CD4-positive, alpha-beta T cell treated with Interleukin-12 subunit alpha and Interleukin-12 subunit beta, for 1 hour (primary cell): ENCODE results near the gene SHC3.

Source experiments
- DNase-seq: peaks from one replicate; pipeline ENCODE4 v3.0.0-alpha.2; 2020

SHC3 gene

GRCh38 chr9:88996046-88996920 lies 182.3 kb downstream of the SHC3 start:
- DNase-seq, result no peak

- no peak for DNase-seq
Measured at GRCh38 chr9:88995627-88996026, 183.0 kb downstream of the SHC3 start.

GRCh38 chr9:88995200-88995577 lies 183.4 kb downstream of the SHC3 start:
- DNase-seq, result no peak

GRCh38 chr9:88994469-88995199 lies 184.0 kb downstream of the SHC3 start:
- no peak for DNase-seq

GRCh38 chr9:88993871-88994460 lies 184.7 kb downstream of the SHC3 start:
- DNase-seq, result no peak

GRCh38 chr9:88993327-88993726 lies 185.3 kb downstream of the SHC3 start:
- DNase-seq, result no peak

- no peak for DNase-seq
Measured at GRCh38 chr9:88992556-88992955, 186.1 kb downstream of the SHC3 start.

- DNase-seq, result no peak
Measured at GRCh38 chr9:88991066-88992034, 187.3 kb downstream of the SHC3 start, which contains the start of gene S1PR3. Gene S1PR3 (plus strand): TSS chr9:88991468. CDS start chr9:89001201, 9,733 bp downstream.

GRCh38 chr9:88990729-88991065 lies 187.9 kb downstream of the SHC3 start:
- no peak for DNase-seq

GRCh38 chr9:88990041-88990728 lies 188.4 kb downstream of the SHC3 start:
- no peak for DNase-seq

GRCh38 chr9:88988796-88989641 lies 189.6 kb downstream of the SHC3 start:
- DNase-seq, result peak; percentile 13

GRCh38 chr9:88987661-88988060 lies 191.0 kb downstream of the SHC3 start:
- no peak for DNase-seq

- no peak for DNase-seq
Measured at GRCh38 chr9:88986776-88987175, 191.8 kb downstream of the SHC3 start.

GRCh38 chr9:88985616-88986015 lies 193.0 kb downstream of the SHC3 start:
- DNase-seq, result no peak

GRCh38 chr9:88984543-88984883 lies 194.1 kb downstream of the SHC3 start:
- no peak for DNase-seq

GRCh38 chr9:88983865-88984542 lies 194.6 kb downstream of the SHC3 start:
- DNase-seq, result no peak

- DNase-seq, result no peak
Measured at GRCh38 chr9:88980740-88981203, 197.8 kb downstream of the SHC3 start.

- DNase-seq, result no peak
Measured at GRCh38 chr9:88979791-88980190, 198.8 kb downstream of the SHC3 start.

- no peak for DNase-seq
Measured at GRCh38 chr9:88979021-88979420, 199.6 kb downstream of the SHC3 start.

GRCh38 chr9:88978034-88978433 lies 200.6 kb downstream of the SHC3 start:
- no peak for DNase-seq
